ENCODE data around the gene MAP1LC3B2.

DNA sequence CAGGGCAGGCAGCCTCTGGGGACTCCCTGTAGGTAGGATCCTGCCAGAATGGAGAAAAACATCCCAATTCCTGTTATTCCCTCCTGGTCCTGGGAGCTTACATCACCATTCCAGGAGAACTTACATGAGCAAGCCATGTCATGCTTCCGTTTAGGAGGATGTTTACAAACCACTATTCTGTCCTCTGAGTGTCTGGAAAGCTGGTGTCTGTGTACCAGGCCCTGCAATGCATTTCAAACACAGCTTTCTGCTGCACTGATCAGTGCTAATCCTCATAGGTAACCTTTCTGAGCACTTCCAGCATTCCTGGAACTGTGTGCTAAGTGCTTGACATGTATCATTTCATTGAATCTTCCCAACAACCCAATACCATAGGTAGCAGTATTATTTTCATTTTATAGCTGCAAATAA, 19.8 kb upstream of the MAP1LC3B2 start:
- no peak for TF ChIP-seq POLR2A (IDR thresholded peaks at IDR 0.05)
- TF ChIP-seq, protein P1, sequence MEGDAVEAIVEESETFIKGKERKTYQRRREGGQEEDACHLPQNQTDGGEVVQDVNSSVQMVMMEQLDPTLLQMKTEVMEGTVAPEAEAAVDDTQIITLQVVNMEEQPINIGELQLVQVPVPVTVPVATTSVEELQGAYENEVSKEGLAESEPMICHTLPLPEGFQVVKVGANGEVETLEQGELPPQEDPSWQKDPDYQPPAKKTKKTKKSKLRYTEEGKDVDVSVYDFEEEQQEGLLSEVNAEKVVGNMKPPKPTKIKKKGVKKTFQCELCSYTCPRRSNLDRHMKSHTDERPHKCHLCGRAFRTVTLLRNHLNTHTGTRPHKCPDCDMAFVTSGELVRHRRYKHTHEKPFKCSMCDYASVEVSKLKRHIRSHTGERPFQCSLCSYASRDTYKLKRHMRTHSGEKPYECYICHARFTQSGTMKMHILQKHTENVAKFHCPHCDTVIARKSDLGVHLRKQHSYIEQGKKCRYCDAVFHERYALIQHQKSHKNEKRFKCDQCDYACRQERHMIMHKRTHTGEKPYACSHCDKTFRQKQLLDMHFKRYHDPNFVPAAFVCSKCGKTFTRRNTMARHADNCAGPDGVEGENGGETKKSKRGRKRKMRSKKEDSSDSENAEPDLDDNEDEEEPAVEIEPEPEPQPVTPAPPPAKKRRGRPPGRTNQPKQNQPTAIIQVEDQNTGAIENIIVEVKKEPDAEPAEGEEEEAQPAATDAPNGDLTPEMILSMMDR (IDR thresholded peaks at IDR 0.05): no peak

Data from upper lobe of left lung (tissue), 4 donors.